ENCODE results near the gene NR2F1-AS1.
A peak's percentile ranks its signal among the peaks of the same experiment; 100 is the strongest.

Gene NR2F1-AS1

DNA sequence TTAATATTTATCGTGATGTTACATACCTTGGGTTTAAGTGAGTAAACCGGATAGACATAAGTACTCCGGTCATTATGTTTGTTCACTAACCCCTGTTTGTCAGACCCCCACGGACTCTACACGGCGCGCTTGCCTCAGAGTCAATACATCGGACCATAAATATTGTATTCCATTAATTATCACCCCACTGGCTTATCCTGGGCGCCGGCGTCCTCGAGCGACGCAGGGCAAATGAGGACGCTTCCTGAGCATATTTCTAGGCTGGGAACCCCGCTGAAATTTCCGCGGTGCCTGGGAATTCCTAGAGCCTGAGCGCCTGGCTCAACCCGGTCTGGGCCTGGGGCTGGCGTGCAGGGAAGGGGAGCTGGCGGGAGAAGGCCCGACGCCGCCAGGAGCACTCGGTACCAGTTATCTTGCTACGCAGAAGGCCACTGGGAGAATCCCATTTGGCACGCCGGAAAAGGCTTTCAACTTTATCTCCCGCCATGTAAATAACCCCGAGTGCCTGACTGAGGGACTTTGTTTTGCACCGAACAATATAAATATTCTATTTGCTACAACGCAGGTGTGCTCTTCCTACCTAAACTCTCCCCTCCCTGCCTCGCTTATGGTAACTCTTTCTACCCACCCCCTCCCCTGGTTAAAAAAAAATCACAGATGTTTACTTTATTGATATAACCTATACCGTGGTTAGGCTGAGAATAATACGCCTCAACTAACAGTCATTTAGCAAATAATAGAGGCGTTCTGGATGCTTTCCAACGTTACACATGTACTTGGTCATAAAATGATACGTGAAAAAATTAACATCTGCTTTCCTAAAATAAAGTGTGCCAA is 21.4 kb upstream of the NR2F1-AS1 start:
- DNase-seq, result peak in 1 of 2 experiments; percentile 14

DNA sequence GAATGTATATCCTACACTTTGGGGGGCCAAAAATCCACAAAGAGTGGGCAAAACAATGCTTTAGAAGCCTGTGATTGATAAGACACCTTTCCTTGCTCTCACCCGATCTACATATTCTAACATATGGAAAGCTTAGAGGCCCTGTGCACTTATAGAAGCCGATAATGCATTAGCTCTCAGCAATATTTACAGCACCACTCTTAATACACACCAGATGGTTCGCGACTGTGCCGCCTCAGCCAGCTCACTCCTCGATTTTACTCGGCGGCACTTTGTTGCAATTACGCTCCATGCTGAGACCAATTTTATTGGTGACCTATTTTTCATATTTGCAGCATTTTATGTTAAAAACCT is 20.8 kb upstream of the NR2F1-AS1 start:
- no peak for DNase-seq

GRCh38 chr5:93601071-93601801 is 20.2 kb upstream of the NR2F1-AS1 start:
- no peak for DNase-seq

DNA sequence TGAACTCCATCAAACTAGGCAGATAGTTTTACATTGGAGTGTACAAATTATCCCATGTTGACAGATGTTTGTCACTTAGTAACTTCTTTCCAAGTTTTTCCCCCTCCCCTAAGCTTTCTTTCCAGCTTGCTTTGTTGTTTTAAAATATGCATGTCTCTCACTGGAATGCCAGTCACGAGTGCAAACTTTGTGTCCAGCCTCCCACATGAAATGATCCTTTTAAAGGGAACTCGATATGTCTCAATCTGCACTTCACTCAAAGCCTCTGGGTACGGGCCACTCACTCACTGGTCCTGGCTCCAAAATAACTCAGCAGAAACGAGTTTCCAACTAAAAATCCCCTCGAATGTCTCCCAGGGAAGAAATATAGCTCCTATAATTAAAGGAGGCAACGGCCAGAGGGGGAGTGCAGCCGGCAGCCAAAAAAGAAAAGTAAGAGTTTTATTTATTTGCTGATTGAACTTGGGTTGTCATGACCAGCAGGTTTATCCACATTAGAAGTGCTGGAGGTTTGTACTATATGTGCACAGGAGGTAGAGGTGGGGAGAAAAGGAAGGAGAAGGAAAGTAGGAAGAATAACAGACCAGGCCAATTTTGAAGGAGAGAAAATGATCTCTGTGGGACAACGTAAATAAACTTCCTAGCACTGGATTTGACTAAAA is 19.5 kb upstream of the NR2F1-AS1 start:
- no peak for DNase-seq

DNA sequence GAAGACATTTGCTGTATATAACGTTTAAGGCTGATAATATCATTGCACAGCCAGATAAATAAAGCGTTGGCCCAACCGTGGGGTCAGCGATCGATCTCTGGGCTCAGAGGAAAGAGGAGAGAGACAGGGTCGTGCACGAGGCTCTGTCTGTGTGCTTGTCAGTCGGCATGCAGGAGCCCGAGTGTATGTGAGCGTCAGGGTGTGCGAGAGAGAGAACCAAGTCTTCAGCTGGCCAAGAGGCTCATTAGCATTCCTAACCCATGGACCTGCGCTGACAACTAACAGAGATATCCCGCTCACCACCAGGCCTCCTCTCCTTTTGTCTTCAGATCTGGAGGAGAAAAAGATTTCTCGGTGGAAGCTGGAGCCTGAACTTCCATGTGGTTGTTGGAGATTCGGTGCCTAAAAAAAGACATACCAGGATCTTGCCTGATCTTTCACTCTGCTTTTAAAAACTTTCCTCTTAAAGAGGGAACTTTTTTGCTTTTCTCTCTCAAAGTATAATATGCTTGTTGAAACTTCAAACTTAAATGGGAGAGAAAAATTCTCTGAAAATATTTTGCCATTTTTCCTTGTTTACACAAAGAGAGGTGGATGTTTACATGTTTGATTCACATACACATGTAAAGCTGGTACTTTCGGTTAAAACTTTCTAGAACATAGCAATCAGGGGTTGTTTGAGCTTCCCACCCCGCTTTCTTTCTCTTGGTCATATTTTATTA is 18.5 kb upstream of the NR2F1-AS1 start:
- no peak for DNase-seq

- no peak for DNase-seq
Observed at GRCh38 chr5:93599001-93599379, 18.0 kb upstream of the NR2F1-AS1 start.

GRCh38 chr5:93598091-93599000 is 17.3 kb upstream of the NR2F1-AS1 start:
- DNase-seq, result no peak

- no peak for DNase-seq
Observed at GRCh38 chr5:93596676-93597490, 15.9 kb upstream of the NR2F1-AS1 start.

GRCh38 chr5:93596310-93596675 is 15.3 kb upstream of the NR2F1-AS1 start:
- DNase-seq, result no peak

DNA sequence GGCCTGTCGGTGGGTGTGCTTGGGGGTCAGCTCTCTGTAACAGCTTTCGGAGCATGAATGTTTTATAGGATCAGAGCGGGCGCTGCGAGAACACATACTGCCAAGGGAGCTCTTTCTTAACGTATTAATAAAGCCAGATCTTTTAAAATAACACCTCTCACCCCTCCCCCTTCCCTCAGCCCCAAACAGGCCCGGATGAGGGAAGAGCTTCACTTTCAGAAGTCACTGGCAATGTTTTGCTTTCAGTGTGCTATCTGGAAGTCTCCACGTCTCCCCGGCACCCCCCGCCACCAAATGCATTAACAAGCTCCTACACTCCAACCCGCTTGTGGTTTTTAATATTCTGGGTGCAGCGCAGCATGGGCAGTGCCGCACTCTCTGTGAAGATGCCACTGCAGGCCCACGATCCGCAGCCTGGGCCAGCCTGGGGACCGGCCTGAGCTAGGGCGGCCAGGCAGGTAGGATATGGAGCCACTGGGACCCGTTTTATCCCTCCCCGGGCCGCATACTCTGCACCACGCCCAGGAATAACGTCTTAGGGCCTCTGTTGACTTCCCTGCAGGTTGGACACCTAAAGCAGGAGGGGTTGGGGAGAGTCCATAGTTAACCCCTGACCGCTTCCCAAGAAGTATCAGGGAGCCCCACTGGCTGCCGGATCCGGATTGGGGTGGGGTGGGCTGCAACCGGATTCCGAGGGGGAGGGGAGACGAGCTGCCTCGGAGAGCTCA is 14.6 kb upstream of the NR2F1-AS1 start:
- no peak for DNase-seq

DNA sequence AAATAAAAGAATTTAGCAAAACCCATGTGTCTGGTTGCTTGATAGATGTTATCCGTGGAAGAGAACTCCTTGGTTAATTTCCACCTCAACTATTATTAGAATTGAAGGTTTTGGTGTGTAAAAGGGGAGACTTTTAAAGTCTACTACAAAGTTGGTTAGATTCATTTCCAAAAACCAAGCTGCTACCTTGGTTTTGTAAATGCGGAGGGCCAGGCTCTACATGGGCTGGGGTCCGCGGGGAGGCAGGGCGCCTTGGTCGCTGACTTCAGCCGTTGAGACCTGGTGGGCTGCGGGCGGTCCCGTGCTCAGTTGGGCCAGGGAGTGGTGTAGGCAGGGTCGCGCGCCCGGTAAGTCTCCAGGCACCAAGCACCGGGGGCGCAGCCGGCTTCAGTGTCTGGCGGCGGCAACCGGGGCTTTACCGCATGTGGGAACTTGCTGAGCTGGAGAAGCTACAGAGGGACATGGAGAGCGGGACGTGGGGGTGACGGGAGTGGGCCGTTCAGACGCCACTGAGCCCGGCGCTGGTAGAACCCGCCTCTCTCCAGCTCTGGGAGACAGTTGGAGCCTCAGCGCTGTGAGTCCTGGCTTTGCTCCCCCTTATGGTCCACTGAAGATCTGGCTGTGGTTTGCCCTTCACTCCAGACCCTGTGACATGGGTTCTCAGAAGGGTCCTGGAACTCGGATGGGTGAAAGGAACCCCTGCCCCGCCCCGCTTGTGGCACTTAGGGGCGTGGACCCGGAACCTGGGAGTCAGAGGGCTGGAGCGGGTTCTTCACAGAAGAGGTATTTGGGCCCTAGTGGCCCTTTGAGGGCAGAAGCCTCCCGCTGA is 13.8 kb upstream of the NR2F1-AS1 start:
- DNase-seq, result no peak

DNA sequence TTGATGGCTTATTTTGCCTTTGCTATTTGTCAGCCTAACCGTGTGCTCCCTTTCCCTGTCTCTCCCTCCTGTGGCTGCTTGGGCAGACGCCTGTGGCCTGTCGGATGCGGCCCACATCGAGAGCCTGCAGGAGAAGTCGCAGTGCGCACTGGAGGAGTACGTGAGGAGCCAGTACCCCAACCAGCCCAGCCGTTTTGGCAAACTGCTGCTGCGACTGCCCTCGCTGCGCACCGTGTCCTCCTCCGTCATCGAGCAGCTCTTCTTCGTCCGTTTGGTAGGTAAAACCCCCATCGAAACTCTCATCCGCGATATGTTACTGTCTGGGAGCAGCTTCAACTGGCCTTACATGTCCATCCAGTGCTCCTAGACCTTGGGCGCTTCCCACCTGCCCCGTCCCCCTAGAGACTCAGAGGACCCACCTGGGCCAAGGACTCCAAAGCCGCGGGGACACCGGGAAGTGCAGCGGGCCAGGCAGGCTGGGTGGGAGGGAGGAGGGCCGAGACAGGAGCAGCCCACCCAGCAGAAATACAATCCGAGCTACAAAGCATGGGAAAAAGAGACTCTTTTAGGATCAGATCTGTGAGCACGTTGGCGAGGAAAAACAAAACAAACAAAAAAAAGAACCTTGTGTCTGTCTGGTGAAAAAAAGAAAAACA is 12.6 kb upstream of the NR2F1-AS1 start:
- no peak for DNase-seq

GRCh38 chr5:93592883-93593282 is 11.9 kb upstream of the NR2F1-AS1 start:
- no peak for DNase-seq

DNA sequence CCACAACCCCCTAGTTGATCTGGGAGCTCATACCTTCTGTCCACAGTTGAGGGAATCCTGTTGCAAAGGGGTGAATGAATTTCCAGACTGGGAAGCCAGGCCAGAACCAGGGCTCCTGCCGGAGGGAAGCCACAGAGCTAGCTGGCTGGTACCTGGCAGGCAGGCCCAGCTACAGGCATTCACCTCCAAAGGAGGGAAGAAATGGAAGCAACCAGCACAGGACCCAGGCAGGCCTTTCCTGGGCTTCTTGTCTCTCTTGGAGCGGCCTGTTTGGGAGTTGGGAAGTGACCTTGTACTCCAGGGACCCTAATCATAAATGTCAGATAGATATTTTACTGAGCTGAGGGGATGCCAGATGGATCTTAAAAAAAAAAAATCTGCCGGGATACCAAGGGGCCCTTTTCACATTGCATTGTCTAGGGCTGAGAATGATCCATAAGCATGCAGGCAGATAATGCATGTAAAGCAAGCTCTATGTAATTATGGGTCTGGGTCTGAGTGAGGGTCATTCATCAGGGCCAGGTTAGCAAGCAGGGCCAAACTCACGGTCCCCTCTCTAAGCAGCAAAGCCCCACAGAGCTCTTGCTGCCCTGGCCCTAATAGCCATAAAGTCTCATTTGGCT is 10.4 kb upstream of the NR2F1-AS1 start:
- no peak for DNase-seq

DNA sequence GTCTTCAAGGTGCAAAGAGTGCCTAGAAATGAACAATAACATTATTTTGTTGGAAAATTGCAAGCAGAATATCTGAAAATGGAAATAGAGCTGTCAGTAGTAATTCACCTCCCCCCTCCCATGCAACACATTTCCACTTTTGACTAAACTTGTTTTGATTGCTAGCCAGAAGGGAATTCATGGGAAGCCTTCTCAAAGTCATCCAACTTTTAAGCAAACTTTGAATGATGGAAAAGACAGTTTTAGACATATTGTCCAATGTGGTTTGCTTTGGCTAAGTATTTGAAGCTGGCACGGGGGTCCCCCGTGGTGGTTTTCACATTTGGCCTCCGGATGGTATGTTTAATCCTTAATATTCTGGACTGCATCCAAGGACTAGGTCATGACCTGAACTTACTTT is 9.5 kb upstream of the NR2F1-AS1 start:
- DNase-seq, result no peak

- DNase-seq, result no peak
Observed at GRCh38 chr5:93589829-93590215, 8.8 kb upstream of the NR2F1-AS1 start.

DNA sequence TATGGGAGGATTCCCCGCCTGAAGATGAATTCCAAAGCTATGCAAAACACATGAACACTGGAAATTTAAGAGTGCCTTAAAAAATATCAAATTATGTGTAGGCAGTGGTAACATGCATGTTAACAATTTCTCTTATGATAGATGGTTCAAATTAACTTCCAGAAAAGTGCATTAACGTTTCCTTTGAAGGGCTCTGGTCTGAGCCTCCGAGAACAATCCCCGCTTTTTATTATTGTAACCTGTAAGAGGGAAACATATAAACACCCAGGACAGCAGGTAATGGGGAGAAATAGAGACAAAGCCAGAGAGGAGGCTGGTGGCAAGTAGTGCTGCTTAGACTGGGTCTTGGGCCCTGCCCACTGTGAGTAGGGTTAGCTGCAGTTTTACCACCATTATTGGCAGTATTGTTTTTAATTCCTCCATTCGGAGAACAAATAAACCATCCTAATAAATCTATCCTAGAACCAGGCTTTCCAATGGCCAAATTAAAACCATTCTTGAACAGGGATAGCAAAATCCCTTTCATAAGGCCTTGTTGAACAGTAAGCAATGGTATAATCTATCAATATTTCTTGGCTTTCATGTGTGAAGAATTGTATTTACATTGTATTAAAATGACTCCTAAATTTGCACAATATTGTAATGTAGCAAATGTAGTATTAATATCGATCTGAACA is 8.3 kb upstream of the NR2F1-AS1 start:
- DNase-seq, result no peak

All from SHP77 (cell line).